ENCODE results near the gene CRISPLD2.
"Not testable (repeated sequence)": the region's sequence is repeated elsewhere in the genome, so short reads cannot be mapped to it uniquely, and the experiment has no call there.

Gene CRISPLD2

DNA sequence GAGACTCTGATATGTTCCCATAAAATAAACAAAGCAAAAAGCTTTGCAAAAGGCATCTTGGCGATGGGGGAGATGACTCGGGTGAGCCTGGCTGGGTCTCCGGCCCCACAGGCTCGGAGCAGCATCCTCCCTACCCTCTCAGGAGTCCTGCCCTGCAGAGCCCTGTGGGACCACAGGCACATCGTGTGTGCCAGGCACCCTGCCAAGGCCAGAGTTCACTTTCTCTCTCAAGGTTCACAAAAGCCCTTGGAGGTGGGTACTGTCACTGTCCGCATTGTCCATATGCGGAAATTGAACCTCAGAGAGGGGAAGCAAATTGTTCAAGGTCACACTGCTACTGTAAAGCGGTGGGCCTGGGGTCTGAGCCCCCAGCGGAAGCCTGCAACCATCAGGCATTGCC, 48.5 kb downstream of the CRISPLD2 start:
- no peak for DNase-seq (ENCODE audit: low read depth)
- no peak overlapping the region for H3K4me3 ChIP-seq (ENCODE audit: low read length)
- TF ChIP-seq, protein P1, sequence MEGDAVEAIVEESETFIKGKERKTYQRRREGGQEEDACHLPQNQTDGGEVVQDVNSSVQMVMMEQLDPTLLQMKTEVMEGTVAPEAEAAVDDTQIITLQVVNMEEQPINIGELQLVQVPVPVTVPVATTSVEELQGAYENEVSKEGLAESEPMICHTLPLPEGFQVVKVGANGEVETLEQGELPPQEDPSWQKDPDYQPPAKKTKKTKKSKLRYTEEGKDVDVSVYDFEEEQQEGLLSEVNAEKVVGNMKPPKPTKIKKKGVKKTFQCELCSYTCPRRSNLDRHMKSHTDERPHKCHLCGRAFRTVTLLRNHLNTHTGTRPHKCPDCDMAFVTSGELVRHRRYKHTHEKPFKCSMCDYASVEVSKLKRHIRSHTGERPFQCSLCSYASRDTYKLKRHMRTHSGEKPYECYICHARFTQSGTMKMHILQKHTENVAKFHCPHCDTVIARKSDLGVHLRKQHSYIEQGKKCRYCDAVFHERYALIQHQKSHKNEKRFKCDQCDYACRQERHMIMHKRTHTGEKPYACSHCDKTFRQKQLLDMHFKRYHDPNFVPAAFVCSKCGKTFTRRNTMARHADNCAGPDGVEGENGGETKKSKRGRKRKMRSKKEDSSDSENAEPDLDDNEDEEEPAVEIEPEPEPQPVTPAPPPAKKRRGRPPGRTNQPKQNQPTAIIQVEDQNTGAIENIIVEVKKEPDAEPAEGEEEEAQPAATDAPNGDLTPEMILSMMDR (IDR thresholded peaks at IDR 0.05; ENCODE audit: insufficient read depth, low read depth, low read length, missing control alignments) = no peak

- DNase-seq (ENCODE audit: low read depth) = no peak
- TF ChIP-seq, protein P1 (IDR thresholded peaks at IDR 0.05; ENCODE audit: insufficient read depth, low read depth, low read length, missing control alignments) = no peak
These were observed 49.2 kb downstream of the CRISPLD2 start for GRCh38 chr16:84868829-84869472.

GRCh38 chr16:84869473-84869845, 49.7 kb downstream of the CRISPLD2 start:
- no peak overlapping the region for H3K4me3 ChIP-seq (ENCODE audit: low read length)
- no peak for DNase-seq (ENCODE audit: low read depth)
- TF ChIP-seq, protein P1 (IDR thresholded peaks at IDR 0.05; ENCODE audit: insufficient read depth, low read depth, low read length, missing control alignments) = no peak

More at GRCh38 chr16:84868829-84869472, 49.2 kb downstream of the CRISPLD2 start:
- no peak overlapping the region for H3K4me3 ChIP-seq (ENCODE audit: low read length)

- H3K4me3 ChIP-seq (ENCODE audit: low read length); DNase-seq (ENCODE audit: low read depth): not testable (repeated sequence)
These were observed 53.2 kb downstream of the CRISPLD2 start for GRCh38 chr16:84872971-84873370.

GRCh38 chr16:84874004-84874435, 54.2 kb downstream of the CRISPLD2 start:
- H3K4me3 ChIP-seq (ENCODE audit: low read length) = no peak overlapping the region
- TF ChIP-seq, protein P1 (IDR thresholded peaks at IDR 0.05; ENCODE audit: insufficient read depth, low read depth, low read length, missing control alignments) = no peak
- DNase-seq (ENCODE audit: low read depth) = no peak

DNA sequence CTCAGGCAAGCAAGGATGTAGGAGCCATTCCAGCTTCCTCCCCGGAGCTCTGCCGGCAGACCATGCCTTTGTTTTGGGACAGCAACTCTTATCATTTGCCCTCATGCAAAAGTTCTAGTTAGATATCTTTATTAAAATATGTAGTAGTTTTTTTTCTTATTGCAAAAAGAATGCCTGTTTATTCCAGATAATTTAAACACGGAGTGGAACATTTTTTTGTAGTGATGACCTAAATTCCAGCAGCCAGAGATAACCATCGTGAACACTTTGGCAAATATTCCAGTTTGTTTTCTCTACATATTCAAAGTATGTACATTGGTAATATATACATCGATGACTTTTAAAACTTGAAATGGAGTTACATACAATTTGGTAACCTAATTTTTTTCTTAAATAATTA, 54.8 kb downstream of the CRISPLD2 start:
- TF ChIP-seq, protein P1 (IDR thresholded peaks at IDR 0.05; ENCODE audit: insufficient read depth, low read depth, low read length, missing control alignments) = no peak
- no peak for DNase-seq (ENCODE audit: low read depth)

GRCh38 chr16:84874983-84875382, 55.2 kb downstream of the CRISPLD2 start:
- DNase-seq (ENCODE audit: low read depth) = no peak
- TF ChIP-seq, protein P1 (IDR thresholded peaks at IDR 0.05; ENCODE audit: insufficient read depth, low read depth, low read length, missing control alignments) = no peak
- H3K4me3 ChIP-seq (ENCODE audit: low read length) = no peak overlapping the region

More for the DNA sequence above, 54.8 kb downstream of the CRISPLD2 start:
- no peak overlapping the region for H3K4me3 ChIP-seq (ENCODE audit: low read length)

All from epithelial cell of esophagus (primary cell).